DND-41 (cell line): ENCODE results near the gene LACTBL1.

Experiments used
- EZH2 ChIP-seq: IDR thresholded peaks from 3 replicates; pipeline ENCODE4 v1.6.1; 2012; ENCODE audit warnings: borderline replicate concordance, low read depth, mild to moderate bottlenecking, moderate library complexity, low read length, inconsistent platforms; ENCODE audit not compliant: severe bottlenecking
- TF ChIP-seq, protein P1 (sequence below): IDR thresholded peaks from 2 replicates; pipeline ENCODE4 v1.5.1; 2012; ENCODE audit warnings: borderline replicate concordance, low read length, moderate library complexity, mild to moderate bottlenecking; ENCODE audit not compliant: poor library complexity, severe bottlenecking; ENCODE audit errors: extremely low read depth

DNA sequence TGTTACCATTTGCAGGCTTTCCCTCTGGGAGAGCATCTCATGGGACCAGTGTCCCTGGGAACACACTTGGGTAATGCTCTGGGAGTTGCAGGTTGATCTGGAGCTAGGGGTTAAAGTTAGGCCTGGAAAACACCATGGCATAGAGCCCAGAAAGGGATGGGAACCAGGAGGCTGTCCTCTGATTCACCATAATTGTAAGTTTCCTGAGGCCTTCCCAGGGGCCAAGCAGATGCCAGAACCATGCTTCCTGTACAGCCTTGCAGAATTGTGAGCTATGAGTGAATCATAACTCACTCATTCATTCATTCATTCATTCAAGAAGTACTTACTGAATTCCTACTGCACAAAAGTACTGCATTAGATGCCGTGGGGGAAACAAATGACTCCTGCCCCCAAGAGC, 50.0 kb downstream of the LACTBL1 start:
- TF ChIP-seq, protein P1, sequence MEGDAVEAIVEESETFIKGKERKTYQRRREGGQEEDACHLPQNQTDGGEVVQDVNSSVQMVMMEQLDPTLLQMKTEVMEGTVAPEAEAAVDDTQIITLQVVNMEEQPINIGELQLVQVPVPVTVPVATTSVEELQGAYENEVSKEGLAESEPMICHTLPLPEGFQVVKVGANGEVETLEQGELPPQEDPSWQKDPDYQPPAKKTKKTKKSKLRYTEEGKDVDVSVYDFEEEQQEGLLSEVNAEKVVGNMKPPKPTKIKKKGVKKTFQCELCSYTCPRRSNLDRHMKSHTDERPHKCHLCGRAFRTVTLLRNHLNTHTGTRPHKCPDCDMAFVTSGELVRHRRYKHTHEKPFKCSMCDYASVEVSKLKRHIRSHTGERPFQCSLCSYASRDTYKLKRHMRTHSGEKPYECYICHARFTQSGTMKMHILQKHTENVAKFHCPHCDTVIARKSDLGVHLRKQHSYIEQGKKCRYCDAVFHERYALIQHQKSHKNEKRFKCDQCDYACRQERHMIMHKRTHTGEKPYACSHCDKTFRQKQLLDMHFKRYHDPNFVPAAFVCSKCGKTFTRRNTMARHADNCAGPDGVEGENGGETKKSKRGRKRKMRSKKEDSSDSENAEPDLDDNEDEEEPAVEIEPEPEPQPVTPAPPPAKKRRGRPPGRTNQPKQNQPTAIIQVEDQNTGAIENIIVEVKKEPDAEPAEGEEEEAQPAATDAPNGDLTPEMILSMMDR: no peak
- TF ChIP-seq EZH2: no peak
